GDM1 (cell line): Measurements from ENCODE around the gene SLC35F1.
"Not testable (repeated sequence)": the region's sequence is repeated elsewhere in the genome, so short reads cannot be mapped to it uniquely, and the experiment has no call there.

Experiments
- DNase-seq: peaks from one replicate; lab custom pipeline; 2025; lab: John Stamatoyannopoulos, UW

SLC35F1 gene

DNA sequence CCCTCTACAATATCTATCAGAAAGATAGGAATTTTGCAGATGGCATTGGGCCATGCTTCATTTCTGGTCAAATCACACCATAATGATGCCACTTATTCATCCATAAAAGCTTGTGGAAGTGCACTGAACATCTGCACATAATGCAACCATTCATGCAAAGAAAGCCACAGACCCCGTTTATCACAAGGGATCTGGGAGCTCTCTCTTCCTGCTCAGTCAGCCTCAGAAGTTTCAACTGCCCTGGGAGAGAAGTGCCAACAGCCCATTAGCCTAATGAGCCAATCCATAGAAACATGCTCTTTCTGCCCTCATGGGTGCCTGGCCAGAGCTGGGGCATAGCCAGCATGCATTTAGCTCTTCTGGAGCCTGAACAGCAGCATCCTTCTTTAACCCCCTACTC, 85.8 kb downstream of the SLC35F1 start:
- no peak for DNase-seq

- no peak for DNase-seq
Measured at GRCh38 chr6:118012944-118013343, 105.9 kb downstream of the SLC35F1 start.

DNA sequence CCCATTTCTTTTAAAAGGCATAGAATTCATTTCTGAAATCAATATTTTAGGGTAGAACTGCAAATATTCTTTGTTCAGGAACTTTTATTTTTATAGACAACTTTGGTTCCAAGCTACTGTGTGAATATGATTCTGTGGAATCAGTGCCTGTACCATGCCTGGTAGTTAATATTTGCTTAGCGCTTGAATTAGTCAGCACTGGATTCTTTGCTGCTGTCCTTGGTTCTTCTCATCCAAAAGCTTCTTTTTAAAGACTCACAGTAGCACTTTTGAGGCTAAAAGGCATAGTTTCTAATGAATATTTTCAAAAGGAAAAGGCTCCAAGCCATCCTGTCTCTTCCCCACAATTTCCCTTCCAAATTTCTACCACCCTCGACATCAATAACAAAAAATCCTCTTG, 109.5 kb downstream of the SLC35F1 start:
- DNase-seq: no peak

GRCh38 chr6:118017301-118017848, 110.3 kb downstream of the SLC35F1 start:
- DNase-seq: no peak

GRCh38 chr6:118023771-118024170, 116.7 kb downstream of the SLC35F1 start:
- no peak for DNase-seq

DNA sequence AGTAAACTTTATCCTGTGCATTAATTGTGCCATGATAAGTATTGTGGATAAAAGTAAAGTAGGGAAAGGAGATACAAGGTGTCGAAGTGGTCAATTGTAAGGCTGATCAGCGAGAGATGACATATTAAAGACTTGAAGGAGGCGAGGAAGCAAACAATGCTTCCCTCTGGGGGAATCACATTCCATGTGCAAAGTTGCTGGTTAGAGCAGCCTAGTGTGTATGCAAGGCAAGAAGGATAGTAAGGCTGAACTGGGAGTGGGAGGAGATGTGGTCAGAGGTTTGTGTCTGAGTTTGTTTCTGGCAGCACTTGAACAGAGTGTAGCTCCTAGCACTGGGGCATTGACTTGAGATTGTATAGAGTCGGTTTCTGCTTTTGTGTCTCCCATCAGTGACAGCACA, 122.9 kb downstream of the SLC35F1 start:
- DNase-seq: no peak

DNA sequence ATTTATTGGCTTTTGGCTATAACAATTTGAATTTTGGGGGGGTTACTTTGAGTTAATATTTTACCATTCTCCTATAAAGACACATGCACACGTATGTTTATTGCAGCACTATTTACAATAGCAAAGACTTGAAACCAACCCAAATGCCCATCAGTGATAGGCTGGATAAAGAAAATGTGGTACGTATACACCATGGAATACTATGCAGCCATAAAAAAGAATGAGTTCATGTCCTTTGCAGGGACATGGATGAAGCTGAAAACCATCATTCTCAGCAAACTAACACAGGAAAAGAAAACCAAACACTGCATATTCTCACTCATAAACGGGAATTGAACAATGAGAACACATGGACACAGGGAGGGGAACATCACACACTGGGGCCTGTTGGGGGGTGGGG, 130.4 kb downstream of the SLC35F1 start:
- DNase-seq: not testable (repeated sequence)

DNA sequence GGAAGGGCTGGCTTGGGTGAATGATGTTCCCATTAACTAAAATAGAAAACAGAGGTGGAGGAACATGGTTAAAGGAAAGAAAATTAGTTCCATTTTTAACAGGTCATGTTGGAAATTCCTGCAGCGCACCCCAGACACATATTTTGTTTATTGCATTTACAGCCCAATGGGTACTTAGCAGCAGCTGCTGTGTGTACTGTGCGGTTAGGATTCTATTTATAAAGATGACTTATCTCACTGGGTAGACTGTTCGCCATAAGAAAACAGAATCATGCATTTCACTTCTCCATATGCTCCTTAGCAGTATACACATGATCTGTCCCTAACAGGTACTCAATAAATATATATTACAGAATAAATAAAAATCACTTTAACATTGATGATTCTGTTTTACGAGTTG, 135.8 kb downstream of the SLC35F1 start:
- DNase-seq: no peak

DNA sequence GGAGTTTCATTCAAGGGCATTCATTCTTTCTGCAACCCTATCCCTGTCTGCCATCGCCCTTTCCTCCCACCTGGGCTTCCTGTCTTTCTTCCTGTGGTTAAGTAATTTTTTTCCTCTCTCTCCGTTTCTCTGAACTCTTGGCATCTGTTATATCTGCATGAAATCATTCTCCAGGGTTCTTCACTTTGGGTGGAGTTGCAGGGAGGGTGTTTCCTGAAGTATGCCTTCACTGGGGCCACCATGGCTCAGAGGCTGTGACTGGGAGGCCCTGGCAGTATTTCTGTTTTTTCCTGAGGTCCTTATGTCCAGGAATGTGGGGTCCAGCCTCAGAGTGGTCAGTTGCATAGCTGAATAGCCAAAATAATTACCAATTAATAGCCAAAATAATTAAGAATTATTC, 137.2 kb downstream of the SLC35F1 start:
- DNase-seq: no peak

DNA sequence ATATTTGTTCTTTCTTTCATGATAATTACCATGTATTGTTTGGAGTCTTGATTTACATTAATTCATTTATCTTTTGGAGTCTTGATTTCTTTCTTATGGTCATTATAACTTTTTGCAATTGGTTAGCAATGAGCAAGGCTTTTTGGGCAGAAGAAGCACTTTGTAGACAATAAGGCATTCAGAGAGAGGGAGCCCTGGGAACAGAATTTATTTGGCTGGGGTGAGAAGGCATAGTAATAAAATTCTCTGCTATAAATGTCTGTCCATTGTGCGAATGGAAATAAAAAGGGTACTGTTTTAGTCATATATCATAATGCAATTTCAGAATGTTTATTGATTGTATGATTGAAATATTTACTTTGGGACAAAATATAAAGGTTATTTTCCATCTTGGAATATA, 147.0 kb downstream of the SLC35F1 start:
- no peak for DNase-seq

DNA sequence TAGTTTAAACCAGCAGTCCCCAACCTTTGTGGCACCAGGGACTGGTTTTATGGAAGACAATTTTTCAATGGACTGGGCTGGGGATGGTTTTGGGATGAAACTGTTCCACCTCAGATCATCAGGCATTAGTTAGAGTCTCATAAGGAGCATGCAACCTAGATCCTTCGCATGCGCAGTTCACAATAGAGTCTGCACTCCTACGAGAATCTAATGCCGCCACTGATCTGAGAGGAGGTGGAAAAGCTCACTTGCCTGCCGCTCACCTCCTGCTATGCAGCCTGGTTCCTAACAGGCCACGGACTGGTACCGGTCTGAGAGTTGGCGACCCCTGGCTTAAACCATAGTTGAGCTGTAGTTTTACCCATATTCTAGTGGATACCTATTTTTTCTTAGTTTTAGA, 154.6 kb downstream of the SLC35F1 start:
- DNase-seq: no peak

DNA sequence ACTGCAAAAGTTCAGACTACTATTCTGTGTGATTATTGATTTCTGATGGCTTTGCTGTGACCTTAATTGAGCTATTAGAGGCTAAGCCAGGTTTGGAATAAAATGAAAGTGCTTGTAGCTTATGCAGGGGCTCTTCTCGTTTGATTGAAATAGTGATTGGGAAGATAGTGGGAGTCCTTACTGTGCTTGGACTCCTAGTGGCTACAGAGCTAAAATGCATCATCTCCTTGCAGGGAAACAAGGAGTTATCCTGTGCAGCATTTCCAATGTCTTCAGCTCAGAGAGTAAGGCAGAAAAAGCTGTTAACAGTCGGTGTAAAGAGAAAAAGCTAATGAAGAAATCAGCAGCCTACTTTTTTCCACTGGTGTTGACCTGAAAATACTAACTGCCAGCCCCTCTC, 173.5 kb downstream of the SLC35F1 start:
- DNase-seq: no peak

GRCh38 chr6:118083711-118084110, 176.6 kb downstream of the SLC35F1 start:
- no peak for DNase-seq

DNA sequence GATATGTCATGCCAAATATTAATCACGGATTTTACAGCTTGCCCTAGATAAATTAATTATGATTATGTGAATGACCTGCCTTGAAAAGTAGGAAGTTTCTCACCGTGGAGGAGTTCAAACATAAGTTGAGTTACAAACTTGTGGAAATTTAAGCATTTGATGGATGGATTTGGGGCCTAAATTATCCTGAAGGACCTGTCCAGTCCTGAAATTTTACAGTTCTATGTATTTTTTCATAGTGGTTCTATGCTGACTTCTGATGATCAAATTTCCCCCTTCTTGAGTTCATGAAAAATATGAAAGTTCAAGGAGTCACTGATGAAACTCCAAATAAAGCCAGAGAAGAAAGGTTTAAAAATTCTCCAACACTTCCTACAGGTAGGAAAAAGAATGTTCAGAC, 178.6 kb downstream of the SLC35F1 start:
- no peak for DNase-seq

DNA sequence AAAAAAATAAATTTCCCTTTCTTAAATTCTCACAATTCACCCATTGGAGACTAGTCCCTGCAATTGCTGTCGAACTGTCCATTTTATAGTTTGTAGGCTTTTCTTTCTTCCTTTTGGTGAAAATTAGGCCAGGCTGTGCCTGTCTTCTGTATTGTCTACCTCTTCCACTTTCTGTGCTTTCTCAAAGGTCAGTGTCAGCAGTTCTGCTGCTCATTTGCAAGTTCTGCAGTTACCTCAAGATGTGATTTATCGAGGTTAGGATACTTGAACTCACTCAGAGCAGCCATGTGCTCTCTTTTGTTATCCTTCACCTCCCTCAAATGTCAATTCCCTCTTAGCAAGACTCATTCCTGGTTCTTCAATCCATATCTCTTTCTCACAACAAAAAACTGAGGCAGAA, 179.1 kb downstream of the SLC35F1 start:
- DNase-seq: no peak

DNA sequence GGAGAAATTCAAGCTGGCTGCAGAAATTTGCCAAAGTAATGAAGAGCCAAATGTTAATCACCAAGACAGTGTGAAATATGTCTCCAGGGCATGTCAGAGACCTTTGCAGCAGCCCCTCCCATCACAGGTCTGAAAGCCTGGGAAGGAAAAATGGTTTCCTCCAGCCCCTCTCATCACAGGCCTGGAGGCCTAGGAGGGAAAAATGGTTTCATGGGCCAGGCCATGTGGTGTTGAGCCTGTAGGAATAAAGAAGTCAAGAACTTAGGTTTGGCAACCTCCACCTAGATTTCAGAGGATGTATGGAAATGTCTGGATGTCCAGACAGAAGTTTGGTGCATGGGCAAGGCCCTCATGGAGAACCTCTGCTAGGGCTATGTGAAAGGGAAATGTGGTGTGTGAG, 185.0 kb downstream of the SLC35F1 start:
- no peak for DNase-seq

DNA sequence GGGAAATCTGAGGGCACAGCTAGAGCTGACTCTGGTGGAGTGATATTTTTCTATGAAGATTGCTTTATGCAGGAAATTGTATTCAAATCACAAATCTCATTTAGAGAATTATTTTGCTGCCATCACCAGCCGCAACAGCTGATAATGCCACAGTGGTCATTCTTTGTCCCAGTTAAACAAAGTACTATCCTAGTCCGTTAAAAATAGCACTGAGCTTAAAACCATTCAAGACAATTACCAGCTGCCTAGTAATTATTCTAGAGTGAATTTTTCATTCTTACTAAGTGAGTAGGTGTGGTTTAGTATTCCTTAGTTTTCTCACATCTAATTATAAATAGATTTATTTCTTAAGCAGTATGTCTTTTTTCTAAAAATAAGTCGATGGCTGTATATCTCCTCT, 190.5 kb downstream of the SLC35F1 start:
- DNase-seq: no peak

GRCh38 chr6:118100717-118101116, 193.7 kb downstream of the SLC35F1 start:
- DNase-seq: no peak

GRCh38 chr6:118101220-118101619, 194.2 kb downstream of the SLC35F1 start:
- no peak for DNase-seq

- no peak for DNase-seq
Measured at GRCh38 chr6:118101831-118102345, 194.8 kb downstream of the SLC35F1 start.

DNA sequence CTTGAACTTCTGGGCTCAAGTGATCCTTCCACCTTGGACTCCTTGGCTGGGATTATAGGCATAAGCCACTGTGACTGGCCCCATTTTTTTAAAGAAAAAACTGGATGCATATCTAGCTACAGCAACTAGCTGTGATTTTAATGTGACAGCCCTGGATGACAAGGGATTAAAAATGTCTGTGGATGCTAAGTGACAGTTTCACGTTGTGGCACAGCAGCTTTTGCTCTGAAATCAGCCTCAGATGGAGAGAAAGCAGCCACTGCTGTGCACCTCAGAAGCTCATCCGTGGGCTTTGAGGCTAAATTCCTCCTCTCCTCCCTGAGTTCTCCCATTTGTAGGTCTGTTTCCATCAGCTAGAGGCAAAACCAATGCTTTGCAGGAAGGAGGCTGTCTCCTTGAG, 195.3 kb downstream of the SLC35F1 start:
- no peak for DNase-seq

GRCh38 chr6:118103381-118104146, 196.5 kb downstream of the SLC35F1 start:
- DNase-seq: no peak

DNA sequence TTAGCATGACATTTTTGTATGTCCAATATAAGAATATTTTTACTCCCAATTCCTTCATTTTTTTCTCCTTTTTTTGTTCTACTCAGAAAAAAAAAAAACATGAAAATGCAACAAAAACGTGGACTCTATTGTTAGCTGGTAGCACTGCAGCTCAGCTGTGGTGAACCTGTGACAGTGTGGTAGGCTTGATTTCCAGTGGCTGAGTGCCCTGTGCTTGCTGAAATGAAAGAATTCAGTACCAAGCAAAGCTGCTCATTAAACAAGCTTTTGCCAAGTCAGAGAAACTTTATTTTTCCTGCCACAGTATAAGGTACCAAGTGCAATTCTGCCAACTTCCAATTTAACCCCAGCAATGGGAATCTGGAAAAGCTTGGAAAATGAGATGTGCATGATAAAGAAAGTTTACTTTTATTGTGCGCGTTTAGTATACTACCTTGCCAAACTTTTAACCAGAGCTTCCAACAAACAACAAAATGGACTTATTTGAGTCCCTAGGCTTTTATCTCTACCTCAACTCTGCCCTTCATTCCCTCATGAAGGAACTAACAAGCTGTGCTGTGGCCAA, 215.2 kb downstream of the SLC35F1 start:
- DNase-seq: no peak

DNA sequence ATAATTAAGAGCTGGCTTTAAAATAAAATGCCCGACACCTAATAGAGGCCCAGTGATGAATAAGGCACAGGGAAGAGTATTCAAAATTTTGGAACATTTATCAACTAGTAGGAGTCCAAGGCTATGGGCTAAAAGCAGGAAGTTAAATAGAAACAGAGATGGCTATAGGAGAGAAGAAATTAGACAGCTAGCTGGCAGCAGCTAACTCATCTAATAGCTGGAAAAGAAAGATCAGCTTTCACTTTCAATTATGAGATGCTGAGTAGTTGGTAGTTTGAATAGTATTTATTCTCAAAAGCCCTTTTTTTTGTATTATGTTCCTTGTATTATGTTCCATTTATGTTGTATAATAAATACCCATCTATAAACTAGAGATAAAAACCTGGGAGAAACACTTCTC, 215.7 kb downstream of the SLC35F1 start:
- no peak for DNase-seq
